DND-41 (cell line): ENCODE results near the gene FABP6.

Experiments used
- CTCF ChIP-seq: IDR thresholded peaks from 2 replicates; pipeline ENCODE4 v1.5.1; 2012; ENCODE audit warnings: borderline replicate concordance, low read length, moderate library complexity, mild to moderate bottlenecking; ENCODE audit not compliant: poor library complexity, severe bottlenecking; ENCODE audit errors: extremely low read depth
- EZH2 ChIP-seq: IDR thresholded peaks from 3 replicates; pipeline ENCODE4 v1.6.1; 2012; ENCODE audit warnings: borderline replicate concordance, low read depth, mild to moderate bottlenecking, moderate library complexity, low read length, inconsistent platforms; ENCODE audit not compliant: severe bottlenecking

GRCh38 chr5:160263326-160263855 is 34.1 kb downstream of the FABP6 start:
- no peak for TF ChIP-seq CTCF
- TF ChIP-seq EZH2: no peak
